HuH-7.5 (cell line): ENCODE data around the gene FPR2.
"Not testable (repeated sequence)": the region's sequence is repeated elsewhere in the genome, so short reads cannot be mapped to it uniquely, and the experiment has no call there.

Source experiments
- DNase-seq: peaks from one replicate; pipeline ENCODE4 v3.0.0; 2011; ENCODE audit warnings: low spot score

Gene FPR2, protein sequence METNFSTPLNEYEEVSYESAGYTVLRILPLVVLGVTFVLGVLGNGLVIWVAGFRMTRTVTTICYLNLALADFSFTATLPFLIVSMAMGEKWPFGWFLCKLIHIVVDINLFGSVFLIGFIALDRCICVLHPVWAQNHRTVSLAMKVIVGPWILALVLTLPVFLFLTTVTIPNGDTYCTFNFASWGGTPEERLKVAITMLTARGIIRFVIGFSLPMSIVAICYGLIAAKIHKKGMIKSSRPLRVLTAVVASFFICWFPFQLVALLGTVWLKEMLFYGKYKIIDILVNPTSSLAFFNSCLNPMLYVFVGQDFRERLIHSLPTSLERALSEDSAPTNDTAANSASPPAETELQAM

DNA sequence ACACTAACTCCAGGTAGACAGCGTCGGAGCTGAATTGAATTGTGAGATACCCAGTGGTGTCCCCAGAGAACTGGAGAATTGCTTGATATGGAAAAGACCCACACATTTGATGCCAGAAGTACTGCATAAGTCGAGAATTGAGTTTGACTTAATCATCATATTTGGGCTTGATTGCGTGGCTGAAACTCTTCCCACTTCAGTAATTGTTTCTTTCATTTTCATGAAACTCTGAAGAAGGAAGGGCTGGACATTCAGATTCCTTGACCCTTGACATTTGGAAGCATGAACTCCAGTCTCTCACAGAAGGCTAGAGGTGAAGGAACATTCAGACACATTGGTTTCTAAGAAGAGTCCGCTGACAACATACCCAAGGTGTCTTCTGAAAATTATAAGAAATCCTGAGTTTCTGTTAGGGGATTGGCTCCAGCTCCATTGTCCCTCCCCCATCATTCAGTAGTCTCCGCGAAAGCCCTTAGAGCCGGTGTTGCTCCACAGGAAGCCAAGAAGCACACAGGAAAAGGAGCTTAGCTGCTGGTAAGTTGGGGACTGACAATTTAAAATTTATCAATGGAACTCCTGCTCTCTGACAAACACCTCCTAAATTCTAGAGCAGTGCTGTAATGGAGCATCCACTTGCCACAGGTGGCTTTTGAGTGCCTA is at the start of gene FPR2:
TSS of gene FPR2 (plus strand) at position 484 of the 660 bp plus-strand sequence. CDS start 7,479 bp downstream, outside the sequence.
- DNase-seq = no peak

DNA sequence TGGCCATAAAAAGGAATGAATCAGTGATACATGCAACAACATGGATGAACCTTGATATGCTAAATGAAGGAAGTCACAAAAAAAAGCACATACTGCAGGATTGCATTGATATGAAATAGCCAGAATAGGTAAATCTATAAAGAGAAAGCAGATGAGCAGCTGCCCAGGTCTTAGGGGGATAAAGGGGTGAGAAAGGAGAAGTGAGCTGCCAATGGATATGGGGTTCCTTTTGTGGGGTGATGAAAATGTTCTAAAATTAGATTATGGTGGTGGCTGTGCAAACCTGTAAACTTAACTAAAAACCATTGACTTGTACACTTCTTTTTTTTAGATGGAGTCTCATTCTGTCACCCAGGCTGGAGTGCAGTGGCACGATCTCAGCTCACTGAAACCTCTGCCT is 49.3 kb upstream of the FPR2 start:
- no peak for DNase-seq

DNA sequence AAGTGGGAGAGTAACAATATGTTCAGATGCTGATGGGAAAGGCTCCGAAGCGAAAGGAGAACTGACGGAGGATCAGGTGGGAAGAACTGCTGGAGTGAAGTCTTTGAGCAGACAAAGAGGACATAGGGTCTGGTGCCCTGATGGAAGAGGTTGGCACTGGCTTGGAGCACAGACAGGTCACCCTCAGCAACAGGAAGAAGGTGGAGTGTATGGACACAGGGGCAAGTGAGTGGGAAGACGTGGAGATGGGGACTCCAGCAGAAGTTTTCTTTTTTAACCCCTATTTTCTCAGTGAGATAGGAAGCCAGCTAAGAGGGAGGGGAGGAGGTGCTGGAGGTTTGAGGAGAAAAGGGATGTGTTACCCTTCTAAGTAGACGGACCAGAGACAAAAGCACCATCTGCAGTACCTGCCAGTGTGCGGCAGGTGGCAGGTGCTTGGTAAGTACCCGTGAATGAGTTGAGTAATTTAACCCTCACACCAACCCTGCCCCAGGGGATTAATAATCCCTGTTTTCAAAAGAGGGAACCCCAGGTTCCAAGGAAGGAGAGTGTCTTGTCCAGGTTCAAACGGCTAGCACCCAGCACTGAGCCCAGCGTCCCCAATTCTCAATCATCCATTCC is 48.4 kb upstream of the FPR2 start:
- peak; percentile 43 for DNase-seq

DNA sequence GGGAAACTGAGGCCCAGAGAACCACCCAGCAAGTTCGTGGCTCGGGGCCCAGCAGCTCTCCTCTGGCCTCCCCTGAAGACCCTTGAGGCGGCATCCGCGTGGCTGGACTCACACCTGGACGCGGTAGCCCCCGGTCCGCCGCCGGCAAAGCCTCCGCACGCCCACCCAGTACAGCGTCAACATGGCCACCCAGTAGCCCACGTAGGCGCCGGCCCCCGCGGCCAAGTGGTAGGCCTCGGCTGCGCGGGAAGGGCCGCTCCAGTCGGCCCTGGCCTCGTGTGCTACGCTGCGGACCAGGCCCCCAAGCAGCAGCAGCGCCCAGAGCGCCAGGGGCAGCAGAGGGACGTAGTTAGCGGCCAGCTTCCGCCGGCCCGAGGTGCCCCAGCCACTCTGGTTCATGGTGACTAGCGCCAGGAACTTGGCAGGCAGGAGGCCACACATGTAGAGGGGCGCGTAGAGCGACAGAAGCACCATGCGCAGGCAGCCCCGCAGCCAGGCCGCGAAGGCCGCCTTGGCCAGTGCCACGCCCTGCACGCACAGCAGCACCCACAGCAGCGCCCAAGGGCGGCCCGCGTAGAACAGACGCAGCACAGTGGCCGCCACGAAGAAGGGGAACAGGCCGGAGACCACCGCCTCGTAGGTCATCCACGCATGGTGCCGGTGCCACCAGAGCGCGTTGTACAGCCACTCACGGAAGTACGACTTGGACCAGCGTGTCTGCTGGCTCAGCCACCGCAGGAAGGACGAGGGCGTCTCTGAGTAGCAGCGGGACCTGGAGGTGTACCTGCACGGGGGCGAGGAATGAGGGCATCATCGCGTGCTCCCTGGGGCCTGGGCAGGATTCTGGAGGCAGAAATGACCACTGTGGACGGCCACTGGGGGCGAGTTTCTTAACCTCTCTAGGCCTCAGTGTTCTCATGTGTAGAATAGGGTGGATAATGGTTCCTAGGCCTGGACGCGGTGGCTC is 47.4 kb upstream of the FPR2 start:
- no peak for DNase-seq

DNA sequence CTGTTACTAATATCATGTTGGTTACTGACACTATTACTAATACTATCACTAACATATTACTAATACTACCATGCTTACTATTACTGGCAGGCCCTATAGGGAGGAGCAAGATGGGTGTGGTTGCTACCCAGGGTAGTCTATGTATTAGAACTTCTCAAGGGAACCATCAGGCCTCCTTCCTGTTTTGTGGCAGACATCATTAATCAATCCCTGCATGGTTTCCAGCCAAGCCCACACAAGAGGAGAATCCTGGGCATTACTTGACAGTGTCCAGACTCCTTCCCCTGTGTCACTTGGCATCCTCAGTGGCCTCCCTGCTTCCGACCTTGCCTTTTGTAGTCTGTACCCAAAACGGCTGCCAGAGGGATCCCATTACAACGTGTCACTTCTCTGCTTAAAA is 46.1 kb upstream of the FPR2 start:
- no peak for DNase-seq

DNA sequence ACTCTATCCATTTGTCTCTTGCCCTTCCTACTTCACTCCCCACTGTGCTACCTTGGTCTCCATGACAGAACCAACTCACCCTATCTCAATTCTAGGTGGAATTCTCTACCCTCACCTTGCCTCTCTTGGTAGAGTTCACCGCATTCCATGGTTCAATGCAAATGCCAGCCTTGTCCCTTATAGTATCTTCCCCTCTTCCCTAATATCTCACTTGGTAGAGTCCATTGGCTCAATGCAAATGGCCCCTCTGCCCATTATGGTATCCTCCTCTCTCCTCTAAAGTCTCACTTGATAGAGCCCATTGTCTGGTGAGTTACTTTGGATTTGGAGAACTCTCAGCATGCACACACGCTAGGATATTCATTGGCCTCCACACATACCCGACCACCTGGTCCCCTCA is 45.1 kb upstream of the FPR2 start:
- no peak for DNase-seq

DNA sequence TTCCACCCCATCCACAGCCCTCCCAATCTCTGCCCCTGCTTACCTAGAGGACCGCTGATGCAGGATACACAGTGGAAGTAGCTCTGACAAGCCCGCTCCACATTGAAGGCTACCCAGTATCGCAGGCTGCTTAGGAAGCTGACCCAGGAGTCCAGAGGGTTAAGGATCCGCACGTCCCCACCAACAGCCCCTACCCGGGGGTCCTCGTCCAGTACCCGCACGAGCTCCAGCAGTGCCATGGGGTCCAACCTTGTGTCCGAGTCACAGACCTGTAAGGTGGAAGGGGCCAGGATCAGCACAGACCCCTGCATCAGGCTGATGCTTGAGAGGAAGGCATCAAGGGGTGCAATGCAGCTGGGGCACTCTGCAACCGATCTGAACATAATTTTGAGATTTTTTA is 44.1 kb upstream of the FPR2 start:
- DNase-seq = no peak

DNA sequence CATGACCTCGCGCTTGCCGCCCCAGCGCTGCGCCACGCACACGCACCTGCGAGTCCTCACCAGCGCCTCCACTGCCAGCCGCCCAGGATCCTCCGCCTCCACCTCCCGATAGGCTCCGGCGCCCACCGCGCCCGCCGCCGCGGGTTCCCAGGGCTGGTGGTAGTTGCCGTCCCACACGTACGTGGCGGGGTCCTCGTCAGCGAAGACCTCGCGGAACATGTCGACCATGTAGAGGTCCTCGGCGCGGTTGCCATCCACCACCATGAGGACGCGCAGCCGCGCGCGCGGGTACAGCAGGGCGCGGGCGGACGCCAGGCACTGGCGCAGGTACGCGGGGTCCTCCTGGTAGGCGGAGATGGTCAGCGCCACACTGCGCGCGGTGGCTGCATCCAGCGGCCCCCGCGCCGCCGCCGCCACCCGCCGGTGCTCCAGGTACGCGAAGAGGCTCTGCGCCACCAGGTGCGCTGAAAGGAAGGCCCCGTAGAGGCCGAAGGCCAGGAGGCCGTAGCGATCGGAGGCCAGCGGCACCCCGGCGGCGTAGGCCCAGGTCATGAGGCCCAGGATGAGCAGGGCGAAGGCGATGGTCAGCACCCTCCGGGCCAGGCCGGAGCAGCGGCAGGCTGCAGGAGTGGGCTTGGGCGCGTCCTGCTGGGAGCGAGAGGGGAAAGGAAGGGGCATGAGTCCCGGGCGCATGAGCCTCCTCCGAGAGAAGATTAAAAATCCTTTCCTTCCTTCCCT is 41.6 kb upstream of the FPR2 start:
- no peak for DNase-seq

DNA sequence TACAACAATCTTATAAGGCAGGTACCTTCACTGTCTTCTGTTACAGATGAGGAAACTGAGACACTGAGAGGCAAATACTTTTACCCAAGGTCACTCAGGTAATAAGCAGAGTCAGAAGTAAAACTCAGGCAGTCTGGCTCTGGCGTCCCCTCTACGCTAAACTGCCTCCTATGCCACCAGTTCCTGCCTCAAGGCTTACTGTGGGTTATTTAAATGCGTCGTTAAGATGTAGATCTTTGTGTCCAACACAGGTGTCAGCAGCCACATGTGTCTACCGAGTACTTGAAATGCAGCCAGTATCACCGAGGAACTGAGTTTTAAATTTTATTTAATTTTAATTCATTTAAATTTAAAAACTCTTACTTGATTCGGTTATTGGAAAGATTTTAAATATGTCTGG is 39.1 kb upstream of the FPR2 start:
- no peak for DNase-seq

DNA sequence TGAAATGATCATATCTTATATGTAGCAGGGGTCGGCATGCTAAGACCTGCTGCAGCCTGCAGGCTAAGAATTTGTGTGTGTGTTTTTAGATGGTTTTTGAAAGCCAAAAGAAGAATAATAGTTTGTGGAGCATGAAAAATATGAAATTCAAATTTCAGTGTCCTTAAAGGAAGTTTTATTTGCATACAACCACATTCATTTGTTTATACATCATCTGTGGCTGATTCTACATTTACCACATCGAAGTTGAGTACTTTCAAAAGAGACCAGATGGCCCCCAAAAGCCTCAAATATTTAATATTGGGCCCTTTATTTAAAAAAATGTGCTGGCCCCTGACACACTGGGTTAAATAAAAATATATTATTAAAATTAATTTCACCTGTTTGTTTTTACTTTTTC is 38.5 kb upstream of the FPR2 start:
- DNase-seq = no peak

DNA sequence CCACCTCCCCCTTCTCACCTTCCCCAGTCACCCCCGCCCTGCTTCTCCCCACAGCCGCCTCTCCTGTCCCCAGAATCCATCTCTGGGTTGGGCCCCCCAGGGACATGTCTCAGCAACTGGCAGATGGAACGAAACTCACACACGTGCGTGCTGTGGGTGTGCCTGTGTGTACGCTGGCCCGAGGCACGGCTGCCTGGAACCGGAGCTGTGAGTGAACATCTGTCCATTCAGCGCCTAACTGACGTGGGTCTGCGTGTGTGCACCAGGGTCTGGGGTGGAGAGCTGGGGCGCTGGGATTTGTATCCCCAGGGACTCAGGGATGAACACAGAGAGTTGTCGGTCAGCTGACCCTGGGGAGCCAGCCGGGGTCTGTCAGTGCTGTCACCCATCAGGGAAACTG is 36.4 kb upstream of the FPR2 start:
- no peak for DNase-seq

DNA sequence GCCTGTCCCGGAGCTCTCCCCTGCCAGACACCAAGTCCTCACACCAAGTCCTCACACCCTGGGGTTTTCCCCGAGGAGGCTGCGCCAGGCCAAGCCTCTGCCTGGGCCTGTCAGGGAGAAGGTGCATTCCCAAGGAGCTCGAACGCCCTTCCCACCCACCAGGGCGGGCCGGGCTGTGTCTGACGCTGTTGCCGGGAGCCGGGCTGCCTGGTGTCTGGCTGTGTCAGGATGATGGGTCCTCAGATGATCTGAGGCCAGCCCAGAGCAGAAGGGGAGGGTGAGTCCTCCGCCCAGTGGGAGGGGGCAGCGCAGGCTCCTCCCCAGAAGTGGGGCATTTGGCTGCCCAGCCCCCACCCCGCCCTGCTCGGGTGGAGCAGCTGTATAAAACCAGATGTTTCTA is 34.9 kb upstream of the FPR2 start:
- no peak for DNase-seq

DNA sequence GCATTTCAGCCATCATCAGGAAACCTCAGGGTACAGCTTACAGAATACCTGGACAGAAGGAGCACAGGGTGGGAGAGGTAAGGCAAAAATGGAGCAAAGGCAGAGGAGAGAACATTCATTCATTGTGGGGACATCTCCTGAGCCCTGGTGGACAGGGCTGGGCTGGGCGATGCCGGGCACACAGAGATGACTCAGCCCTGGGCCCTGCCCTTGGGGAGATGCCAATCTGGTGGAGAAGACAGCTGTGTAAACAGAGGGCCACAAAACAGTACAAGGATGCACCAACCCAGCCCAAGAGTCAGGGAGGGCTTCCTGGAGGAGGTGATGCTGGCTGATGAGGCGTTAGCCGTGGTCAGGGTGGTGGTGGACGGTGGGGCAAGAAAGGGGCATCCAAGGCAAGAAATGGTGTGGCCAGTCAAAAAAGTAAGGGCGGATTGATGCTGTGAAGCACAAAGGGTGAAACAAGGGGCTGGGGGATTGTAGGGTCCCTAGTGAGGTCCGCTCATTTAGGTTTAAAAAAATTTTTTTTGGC is 33.6 kb upstream of the FPR2 start:
- DNase-seq = no peak

DNA sequence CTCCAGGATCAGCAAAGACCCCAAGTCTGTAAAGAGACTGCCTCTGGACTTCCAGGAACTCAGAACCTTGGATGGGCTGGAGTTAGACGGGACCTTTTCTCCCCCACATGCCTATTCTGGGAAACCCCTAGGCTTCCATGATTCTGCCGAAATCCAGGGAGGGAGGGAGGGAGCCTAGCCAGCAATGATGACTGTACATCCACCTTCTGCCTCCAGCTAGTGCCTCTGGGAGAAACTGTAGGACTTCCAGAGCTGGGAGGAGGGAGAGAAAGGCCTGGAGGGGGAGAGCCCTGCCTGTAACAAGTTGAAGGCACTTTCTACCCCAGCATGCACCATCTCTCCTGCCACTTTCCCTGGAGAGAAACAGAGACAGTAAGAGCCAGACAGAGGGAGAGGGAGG is 31.2 kb upstream of the FPR2 start:
- DNase-seq = no peak

DNA sequence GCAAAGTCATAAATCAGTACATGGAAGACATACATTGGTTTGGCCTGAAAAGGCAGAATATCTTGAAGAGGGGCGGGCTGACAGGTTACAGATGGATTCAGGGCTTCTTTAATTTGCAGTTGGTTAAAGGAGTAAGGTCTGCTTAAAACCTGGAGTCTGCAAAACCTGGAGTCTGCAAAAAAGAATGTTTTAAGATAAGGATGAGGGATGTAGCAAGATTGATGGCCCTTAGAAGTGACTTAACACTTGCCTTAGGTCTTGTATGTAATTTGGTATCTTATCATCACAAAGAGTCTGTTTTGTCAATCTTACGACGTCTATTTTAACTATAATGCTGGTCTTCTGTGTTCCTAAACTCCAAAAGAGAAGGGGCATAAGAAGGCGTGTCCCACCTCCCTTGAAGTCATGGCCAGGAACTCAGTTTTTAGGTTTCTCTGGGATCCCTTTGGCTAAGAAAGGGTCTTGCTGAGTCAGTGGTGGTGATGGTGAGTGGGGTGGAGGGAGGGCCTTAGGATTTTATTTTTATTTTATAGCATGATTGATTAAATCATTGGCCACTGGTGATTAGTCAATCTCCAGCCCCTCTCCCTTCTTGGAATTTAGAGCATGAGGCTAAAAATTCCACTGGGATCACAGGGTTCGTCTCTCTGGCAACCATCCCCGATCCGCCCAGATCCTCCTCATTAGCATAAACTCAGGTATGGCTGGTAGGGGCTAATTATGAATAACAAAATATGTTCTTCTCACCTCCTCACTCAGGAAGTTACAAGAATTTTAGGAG is 27.0 kb upstream of the FPR2 start:
- DNase-seq = no peak

DNA sequence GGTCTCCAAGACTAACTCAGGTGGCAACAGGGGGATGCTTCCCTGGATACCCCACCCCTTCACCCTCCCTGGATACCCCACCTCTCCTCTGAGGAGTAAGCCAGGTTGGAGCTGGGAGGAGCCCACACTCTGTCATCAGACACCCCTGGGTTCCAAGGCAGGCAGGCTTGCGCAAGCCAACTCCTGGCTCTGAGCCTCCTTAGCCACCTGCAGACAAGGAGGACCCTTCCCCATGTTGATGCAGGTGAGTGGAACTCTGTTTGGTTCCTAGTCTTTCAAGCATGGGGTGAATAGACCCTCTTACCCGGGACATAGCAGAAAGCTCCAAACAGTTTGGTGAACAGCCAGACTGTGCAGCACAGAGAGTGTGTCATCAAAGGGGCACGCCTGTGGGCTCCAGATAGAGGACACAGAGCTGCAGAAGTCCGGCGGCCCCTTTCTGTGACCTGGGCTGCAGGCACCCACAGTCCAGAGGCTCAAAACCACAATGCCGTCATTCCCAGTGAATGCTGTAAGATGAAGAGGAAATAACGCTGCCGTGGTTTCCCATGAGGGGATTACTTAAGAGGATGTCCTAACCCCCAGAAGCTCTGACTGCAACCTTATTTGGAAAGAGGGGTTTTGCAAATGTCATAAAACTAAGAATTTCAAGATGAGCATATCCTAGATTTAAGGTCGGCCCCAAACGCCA is 25.1 kb upstream of the FPR2 start:
- no peak for DNase-seq

DNA sequence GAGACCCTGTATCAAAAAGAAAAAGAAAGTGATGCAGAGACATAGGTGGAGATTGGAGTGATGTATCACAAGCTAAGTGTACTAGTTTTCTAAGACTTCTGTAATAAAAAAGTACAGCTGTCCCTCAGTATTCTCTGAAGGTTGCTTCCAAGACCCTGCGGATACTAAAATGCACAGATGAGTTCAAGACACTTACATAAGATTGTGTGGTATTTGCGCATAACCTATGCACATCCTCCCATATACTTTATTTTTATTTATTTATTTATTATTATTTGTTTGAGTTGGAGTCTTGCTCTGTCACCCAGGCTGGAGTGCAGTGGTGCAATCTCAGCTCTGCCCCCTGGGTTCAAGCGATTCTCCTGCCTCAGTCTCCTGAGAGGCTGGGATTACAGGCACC is 23.6 kb upstream of the FPR2 start:
- no peak for DNase-seq

DNA sequence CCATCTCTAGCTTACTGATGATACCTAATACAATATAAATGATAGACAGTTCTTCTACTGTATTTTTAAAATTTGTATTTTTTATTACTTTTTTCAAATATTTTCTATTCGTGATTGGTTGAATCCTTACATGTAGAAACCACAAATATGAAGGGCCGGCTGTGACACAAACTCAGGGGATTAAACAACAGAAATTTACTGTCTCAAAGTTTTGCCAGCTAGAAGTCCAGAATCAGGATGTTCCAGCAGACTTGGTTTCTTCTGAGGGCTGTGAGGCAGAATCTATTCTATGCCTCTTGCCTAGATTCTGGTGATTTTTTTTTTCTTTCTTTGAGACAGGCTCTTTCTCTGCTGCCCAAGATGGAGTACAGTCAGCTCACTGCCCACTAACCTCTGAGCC is 23.1 kb upstream of the FPR2 start:
- DNase-seq = no peak

DNA sequence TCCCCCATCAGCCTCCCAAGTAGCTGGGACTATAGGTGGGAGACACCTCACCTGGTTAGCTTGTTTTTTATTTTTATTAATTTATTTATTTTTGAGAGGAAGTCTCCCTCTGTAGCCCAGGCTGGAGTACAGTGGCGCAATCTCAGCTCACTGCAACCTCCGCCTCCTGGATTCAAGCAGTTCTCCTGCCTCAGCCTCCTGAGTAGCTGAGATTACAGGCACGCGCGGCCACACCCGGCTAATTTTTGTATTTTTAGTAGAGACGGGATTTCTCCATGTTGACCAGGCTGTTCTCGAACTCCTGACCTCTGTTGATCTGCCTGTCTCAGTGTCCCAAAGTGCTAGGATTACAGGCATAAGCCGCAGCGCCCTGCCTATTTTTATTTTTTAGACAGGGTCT is 22.5 kb upstream of the FPR2 start:
- DNase-seq = not testable (repeated sequence)
